Right kidney (tissue), 1 donor: Measurements from ENCODE around the gene PCSK9.
"Not testable (repeated sequence)": the region's sequence is repeated elsewhere in the genome, so short reads cannot be mapped to it uniquely, and the experiment has no call there.

Experiments
- DNase-seq: peaks from one replicate; pipeline ENCODE4 v3.0.0-alpha.2; 2016

Gene PCSK9

GRCh38 chr1:55081188-55081904, 42.0 kb downstream of the PCSK9 start:
- DNase-seq: no peak

GRCh38 chr1:55081905-55082296, 42.6 kb downstream of the PCSK9 start:
- DNase-seq: no peak

- DNase-seq: no peak
These were observed 44.9 kb downstream of the PCSK9 start for GRCh38 chr1:55084257-55084656.

GRCh38 chr1:55087439-55087838, 48.1 kb downstream of the PCSK9 start:
- no peak for DNase-seq

GRCh38 chr1:55088413-55088812, 49.1 kb downstream of the PCSK9 start:
- no peak for DNase-seq

GRCh38 chr1:55089683-55090082, 50.3 kb downstream of the PCSK9 start:
- DNase-seq: no peak

- no peak for DNase-seq
These were observed 53.1 kb downstream of the PCSK9 start for GRCh38 chr1:55092475-55092874.

- DNase-seq: no peak
These were observed 55.7 kb downstream of the PCSK9 start for GRCh38 chr1:55095095-55095494.

GRCh38 chr1:55103891-55104290, 64.5 kb downstream of the PCSK9 start:
- DNase-seq: no peak

GRCh38 chr1:55107101-55107500, 67.8 kb downstream of the PCSK9 start:
- no peak for DNase-seq

GRCh38 chr1:55109005-55109404, 69.7 kb downstream of the PCSK9 start:
- DNase-seq: not testable (repeated sequence)
